Measurements from ENCODE around the gene FCHSD2.

GRCh38 chr11:72918851-72919250, 223.3 kb downstream of the FCHSD2 start:
- TF ChIP-seq EZH2 (IDR thresholded peaks at IDR 0.05; ENCODE audit: insufficient read depth, poor library complexity, severe bottlenecking): no peak
- TF ChIP-seq EZH2phosphoT487 (IDR thresholded peaks at IDR 0.05; ENCODE audit: insufficient read depth, low read depth): no peak

Measured in GM23248 (cell line).